Measurements from ENCODE around the gene PSMA1. TPM values are rescaled to one million over a fixed set of nuclear protein-coding genes. Genes with fewer than 3 reads are reported as not detected.

Gene PSMA1
- total and polyA plus RNA-seq, 11 donors, result 95.5 to 152 (median 131) TPM

DNA sequence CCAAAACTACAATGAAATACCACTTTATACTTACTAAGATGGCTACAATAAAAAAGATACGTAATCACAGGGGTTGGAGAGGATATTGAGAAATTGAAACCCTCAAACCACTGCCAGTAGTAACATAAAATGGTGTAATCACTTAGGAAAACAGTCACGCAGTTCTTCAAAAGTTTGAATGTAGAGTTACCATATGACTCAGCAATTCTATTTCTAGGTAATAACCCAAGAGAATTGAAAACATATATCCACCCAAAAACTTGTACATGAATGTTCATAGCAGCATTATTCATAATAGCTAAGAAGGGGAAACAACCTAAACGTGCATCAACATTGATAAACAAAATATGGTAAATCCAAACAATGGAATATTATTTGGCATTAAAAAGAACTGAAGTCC, 24.4 kb upstream of the PSMA1 start:
- no peak overlapping the region for H3K27ac ChIP-seq
- WGBS, 4 donors, result 69 to 78% (median 74%) methylated on average over 3 of the region's 3 CpGs
- no peak for DNase-seq
- intact Hi-C loops (cut with DNase I), result loop anchor here in 7 of 10 donors (5.0 to 10.0 kb wide), 6 partner anchors 38 to 348 kb away; partner anchors contain the start of genes PDE3B (in 3 of the 7) and CYP2R1 (in 1 of the 7)
- TF ChIP-seq POLR2A (IDR thresholded peaks at IDR 0.05), result no peak
- TF ChIP-seq, protein P1, sequence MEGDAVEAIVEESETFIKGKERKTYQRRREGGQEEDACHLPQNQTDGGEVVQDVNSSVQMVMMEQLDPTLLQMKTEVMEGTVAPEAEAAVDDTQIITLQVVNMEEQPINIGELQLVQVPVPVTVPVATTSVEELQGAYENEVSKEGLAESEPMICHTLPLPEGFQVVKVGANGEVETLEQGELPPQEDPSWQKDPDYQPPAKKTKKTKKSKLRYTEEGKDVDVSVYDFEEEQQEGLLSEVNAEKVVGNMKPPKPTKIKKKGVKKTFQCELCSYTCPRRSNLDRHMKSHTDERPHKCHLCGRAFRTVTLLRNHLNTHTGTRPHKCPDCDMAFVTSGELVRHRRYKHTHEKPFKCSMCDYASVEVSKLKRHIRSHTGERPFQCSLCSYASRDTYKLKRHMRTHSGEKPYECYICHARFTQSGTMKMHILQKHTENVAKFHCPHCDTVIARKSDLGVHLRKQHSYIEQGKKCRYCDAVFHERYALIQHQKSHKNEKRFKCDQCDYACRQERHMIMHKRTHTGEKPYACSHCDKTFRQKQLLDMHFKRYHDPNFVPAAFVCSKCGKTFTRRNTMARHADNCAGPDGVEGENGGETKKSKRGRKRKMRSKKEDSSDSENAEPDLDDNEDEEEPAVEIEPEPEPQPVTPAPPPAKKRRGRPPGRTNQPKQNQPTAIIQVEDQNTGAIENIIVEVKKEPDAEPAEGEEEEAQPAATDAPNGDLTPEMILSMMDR (IDR thresholded peaks at IDR 0.05), result no peak
- no peak overlapping the region for H3K4me3 ChIP-seq
- H3K36me3 ChIP-seq, result no peaks in the 10 kb centered on the region
- no peak for ATAC-seq
- H3K4me1 ChIP-seq, result peaks cover 0 to 40% (median 17%) of the 10 kb centered on the region in 12 donors
- no peaks in the 10 kb centered on the region for H3K9me3 ChIP-seq
- H3K27me3 ChIP-seq, result no peaks in the 10 kb centered on the region

DNA sequence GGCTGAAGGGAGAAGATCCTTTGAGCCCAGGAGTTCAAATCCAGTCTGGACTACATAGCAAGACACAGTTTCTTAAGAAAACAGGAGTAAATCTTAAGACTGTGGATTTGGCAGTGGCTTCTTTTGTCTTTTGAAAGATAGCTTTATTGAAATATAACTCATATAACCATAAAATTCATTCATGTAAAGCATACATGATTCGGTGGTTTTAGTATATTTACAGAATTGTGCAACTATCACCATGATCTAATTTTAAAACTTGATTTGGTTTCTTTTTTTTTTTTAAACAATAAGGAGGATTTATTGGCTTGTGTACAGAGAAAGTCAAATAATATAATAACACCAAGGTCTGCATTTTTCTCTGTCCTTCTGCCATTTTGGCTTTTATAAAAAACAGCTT, 23.1 kb upstream of the PSMA1 start:
- DNase-seq (no peak), ATAC-seq (no peak)
- H3K36me3 ChIP-seq, result no peaks in the 10 kb centered on the region
- 91 to 94% (median 94%) methylated on average over 1 of the region's 1 CpG for WGBS, 4 donors
- H3K9me3 ChIP-seq, result no peaks in the 10 kb centered on the region
- H3K4me1 ChIP-seq, result peaks cover 0 to 43% (median 21%) of the 10 kb centered on the region in 12 donors
- TF ChIP-seq, protein P1 (IDR thresholded peaks at IDR 0.05), result no peak
- no peak for TF ChIP-seq POLR2A (IDR thresholded peaks at IDR 0.05)
- no peak overlapping the region for H3K4me3 ChIP-seq
- peak overlapping the region in 1 of 12 donors; percentile 40 for H3K27ac ChIP-seq
- intact Hi-C loops (cut with DNase I), result loop anchor here in 7 of 10 donors (5.0 to 10.0 kb wide), 6 partner anchors 39 to 349 kb away; partner anchors contain the start of genes PDE3B (in 3 of the 7) and CYP2R1 (in 1 of the 7)
- H3K27me3 ChIP-seq, result no peaks in the 10 kb centered on the region

DNA sequence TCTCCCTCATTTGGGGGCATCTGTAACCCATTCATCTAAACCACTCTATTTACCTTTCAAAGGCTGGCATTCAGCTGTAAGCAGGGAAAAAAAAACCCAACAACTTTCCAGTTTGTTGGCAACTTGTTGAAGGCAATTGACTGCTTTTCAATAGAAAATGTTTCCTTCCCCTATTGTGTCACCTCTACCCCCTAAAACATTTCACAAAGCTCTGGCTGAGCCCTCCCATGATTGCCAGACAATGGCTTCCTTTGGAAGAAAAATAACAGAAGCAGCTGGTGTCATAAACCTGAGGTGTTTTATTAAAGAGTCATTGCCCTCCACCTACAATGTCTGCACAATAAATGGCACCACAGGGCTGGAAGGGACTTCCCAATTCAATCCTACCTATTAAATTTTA, 22.1 kb upstream of the PSMA1 start:
- H3K36me3 ChIP-seq, result no peaks in the 10 kb centered on the region
- H3K9me3 ChIP-seq, result no peaks in the 10 kb centered on the region
- peak overlapping the region in 1 of 12 donors; percentile 75 for H3K27ac ChIP-seq
- DNase-seq (no peak), ATAC-seq (no peak)
- no peaks in the 10 kb centered on the region for H3K27me3 ChIP-seq
- TF ChIP-seq, protein P1 (IDR thresholded peaks at IDR 0.05), result no peak
- TF ChIP-seq POLR2A (IDR thresholded peaks at IDR 0.05), result no peak
- intact Hi-C loops (cut with DNase I), result loop anchor here in 7 of 10 donors (5.0 to 10.0 kb wide), 6 partner anchors 40 to 350 kb away; partner anchors contain the start of genes PDE3B (in 3 of the 7) and CYP2R1 (in 1 of the 7)
- H3K4me3 ChIP-seq, result no peak overlapping the region
- H3K4me1 ChIP-seq, result peaks cover 0 to 48% (median 27%) of the 10 kb centered on the region in 12 donors

DNA sequence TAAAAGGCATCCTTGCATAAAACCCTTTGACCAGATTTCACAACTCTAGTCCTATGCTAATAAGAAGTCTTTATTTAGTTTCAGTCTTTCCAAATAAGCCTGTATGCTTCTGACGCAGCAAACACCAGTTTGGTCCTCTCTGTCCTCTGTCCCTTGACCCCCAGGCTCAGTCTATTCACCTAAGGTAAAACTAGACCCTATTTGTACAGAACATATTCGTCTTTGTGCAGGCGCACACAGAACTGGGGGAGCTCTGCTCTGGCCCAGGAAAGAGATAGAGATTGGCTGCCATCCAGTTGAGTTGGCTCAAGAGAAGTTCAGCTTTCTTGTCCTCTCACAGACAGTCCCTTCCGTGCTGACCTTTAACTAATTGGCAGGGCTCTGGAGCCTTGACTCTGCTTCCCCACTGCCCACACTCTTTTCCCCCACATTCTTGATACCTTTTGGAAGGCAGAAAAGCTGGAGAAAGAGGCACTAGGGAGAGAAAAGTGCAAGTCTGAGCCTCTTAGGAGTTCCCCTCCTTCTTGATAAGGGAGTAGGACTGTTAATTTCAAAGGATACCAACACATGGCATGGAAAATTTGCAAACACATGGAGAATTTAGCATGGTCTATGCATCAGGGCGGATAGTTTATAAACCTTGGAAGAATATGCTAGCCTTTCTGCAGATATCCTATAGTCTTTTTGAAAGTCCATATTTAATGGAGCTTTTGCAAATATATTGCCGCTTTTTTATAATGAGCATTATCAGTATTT, 21.2 kb upstream of the PSMA1 start:
- peaks cover 0 to 53% (median 29%) of the 10 kb centered on the region in 12 donors for H3K4me1 ChIP-seq
- DNase-seq, result peak in 4 of 5 donors; percentile 42 to 62 (median 56)

More for the DNA sequence above, 21.2 kb upstream of the PSMA1 start:
- 37 to 44% (median 42%) methylated on average over 6 of the region's 6 CpGs for WGBS, 4 donors
- no peaks in the 10 kb centered on the region for H3K36me3 ChIP-seq
- peak; percentile 49 to 93 (median 72) for ATAC-seq
- intact Hi-C loops (cut with DNase I), result loop anchor here in 8 of 10 donors (2.0 to 10.0 kb wide), 7 partner anchors 41 to 351 kb away; partner anchors contain the start of genes PDE3B (in 3 of the 8) and CYP2R1 (in 1 of the 8)
- peak overlapping the region in 11 of 12 donors; percentile 14 to 75 (median 58) for H3K27ac ChIP-seq
- no peaks in the 10 kb centered on the region for H3K27me3 ChIP-seq
- peak overlapping the region in 1 of 12 donors; percentile 25 for H3K4me3 ChIP-seq
- TF ChIP-seq, protein P1 (IDR thresholded peaks at IDR 0.05), result no peak
- TF ChIP-seq POLR2A (IDR thresholded peaks at IDR 0.05), result no peak
- H3K9me3 ChIP-seq, result no peaks in the 10 kb centered on the region
